HG03575 (cell line): ENCODE data around the gene DISP3.

ENCODE experiments used
- ATAC-seq: cut with Tn5 transposase; IDR thresholded peaks from one replicate; pipeline ENCODE4 v1.9.1; 2021; ENCODE audit not compliant: unreplicated experiment, insufficient number of reproducible peaks, low FRiP score; ENCODE audit errors: extremely low read depth

DISP3 gene, protein sequence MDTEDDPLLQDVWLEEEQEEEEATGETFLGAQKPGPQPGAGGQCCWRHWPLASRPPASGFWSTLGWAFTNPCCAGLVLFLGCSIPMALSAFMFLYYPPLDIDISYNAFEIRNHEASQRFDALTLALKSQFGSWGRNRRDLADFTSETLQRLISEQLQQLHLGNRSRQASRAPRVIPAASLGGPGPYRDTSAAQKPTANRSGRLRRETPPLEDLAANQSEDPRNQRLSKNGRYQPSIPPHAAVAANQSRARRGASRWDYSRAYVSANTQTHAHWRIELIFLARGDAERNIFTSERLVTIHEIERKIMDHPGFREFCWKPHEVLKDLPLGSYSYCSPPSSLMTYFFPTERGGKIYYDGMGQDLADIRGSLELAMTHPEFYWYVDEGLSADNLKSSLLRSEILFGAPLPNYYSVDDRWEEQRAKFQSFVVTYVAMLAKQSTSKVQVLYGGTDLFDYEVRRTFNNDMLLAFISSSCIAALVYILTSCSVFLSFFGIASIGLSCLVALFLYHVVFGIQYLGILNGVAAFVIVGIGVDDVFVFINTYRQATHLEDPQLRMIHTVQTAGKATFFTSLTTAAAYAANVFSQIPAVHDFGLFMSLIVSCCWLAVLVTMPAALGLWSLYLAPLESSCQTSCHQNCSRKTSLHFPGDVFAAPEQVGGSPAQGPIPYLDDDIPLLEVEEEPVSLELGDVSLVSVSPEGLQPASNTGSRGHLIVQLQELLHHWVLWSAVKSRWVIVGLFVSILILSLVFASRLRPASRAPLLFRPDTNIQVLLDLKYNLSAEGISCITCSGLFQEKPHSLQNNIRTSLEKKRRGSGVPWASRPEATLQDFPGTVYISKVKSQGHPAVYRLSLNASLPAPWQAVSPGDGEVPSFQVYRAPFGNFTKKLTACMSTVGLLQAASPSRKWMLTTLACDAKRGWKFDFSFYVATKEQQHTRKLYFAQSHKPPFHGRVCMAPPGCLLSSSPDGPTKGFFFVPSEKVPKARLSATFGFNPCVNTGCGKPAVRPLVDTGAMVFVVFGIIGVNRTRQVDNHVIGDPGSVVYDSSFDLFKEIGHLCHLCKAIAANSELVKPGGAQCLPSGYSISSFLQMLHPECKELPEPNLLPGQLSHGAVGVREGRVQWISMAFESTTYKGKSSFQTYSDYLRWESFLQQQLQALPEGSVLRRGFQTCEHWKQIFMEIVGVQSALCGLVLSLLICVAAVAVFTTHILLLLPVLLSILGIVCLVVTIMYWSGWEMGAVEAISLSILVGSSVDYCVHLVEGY (N-terminal part only)

DNA sequence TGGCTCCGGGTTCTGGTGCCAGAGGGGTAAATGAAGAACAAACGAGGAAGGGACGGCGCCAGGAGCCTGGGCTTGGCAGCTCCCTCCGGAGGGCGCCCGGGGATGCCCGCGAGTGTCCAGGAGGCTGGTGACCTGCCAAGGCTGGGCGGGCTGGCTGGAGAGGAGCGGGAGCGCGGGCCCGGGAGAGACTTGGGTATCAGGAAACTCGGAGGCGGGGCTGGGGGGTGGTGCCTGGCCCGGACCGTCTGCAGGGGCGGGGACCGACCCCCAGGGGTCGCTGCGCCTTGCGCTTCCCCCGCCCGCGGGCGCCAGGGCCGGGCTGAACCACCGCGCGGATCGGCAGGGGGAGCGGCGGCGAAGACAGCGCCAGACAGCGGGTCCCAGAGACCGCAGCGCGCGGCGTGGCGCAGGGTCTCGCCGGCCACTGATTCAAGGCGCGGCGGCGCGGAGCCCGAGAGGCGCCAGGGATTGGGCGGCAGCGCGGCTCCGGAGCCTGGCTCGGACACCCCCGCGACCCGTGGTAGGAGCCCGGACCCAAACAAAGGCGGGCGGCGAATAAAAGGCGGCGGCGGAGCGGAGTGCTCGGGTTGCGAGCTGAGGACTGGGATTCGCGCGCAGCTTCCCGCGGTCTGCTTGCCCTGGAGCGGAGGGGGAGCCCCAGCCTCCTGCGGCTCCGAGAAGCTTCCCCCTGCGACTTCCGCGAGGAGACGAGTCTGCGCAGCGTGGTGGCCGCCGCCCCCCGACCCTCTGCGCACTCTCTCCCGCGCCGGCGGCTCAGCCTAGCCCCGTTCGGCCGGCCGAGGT, at the start of gene DISP3:
DISP3 (plus strand) TSS at position 585 of the 804 bp plus-strand sequence. CDS start 21,838 bp downstream, outside the sequence.
- ATAC-seq: no peak

DNA sequence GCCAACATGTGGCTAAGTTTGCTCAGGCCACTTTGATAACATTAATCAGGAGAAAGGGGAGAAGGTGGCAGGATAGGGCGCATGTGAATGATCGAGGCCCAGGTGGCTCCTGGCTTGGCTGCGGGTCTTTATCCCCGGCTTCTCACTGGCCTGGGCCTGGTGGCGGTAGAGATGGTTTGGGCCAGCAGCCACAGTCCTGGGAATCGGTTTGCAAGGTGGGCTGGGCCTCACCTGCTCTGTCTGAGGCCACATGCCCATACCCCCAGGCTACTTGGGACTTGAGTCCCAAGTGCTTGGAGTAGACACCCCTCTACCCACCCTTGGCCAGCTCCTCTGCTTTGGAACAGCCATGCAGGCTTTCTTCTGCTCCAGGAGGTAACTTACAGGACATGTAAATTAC, 49.7 kb upstream of the DISP3 start:
- ATAC-seq: no peak

DNA sequence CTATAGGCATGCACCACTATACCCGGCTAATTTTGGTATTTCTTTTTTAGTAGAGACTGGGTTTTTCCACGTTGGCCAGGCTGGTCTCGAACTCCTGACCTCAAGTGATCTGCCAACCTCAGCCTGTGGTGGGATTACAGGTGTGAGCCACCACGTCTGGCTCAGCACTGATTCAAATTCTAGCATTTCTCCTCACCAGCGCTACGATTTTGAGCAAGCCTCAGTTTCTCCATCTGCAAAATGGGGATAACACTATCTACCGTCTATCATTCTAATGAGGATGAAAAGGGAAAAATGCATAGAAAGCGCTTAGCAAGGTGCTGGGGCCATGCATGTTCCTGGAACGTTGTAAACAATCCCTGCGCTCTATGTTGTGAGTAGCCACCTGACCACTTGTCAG, 49.0 kb upstream of the DISP3 start:
- ATAC-seq: no peak

DNA sequence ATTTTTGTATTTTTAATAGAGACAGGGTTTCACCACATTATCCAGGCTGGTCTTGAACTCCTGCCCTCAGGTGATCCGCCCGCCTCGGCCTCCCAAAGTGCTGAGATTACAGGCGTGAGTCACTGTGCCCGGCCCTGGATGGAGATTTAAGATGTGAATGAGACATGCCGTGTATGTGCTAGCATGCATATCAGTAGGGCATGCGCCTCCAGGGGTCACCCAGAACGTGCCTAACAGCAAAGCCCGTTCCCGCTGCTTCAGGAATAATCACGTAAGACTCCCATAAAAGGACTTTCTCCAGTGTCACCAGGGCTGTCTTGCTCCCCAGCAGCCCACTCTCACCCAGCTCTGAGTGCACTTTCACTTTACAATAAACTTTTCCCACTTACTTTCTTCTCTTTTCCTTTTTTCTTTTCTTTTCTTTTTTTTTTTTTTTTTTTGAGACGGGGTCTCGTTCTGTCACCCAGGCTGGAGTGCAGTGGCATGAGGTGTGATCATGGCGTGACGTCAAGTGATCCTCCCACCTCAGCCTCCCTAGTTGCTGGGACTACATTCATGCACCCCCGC, 46.9 kb upstream of the DISP3 start:
- ATAC-seq: no peak

DNA sequence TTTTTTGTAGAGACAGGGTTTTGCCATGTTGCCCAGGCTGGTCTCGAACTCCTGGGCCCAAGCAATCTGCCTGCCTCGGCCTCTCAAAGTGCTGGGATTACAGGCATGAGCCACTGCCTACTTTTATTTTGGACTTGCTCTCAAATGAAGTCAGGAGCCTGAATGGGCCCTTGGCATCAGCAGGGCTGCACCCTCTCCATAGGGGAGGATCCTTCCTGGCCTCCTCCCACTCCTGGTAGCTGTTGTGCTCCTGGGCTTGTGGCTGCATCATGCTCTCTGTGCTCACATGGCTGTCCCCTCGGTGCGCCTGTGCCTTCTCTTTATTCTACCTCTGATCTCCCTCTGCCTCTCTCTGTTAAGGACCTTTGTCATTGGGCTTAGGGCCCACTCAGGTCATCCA, 46.4 kb upstream of the DISP3 start:
- ATAC-seq: no peak

DNA sequence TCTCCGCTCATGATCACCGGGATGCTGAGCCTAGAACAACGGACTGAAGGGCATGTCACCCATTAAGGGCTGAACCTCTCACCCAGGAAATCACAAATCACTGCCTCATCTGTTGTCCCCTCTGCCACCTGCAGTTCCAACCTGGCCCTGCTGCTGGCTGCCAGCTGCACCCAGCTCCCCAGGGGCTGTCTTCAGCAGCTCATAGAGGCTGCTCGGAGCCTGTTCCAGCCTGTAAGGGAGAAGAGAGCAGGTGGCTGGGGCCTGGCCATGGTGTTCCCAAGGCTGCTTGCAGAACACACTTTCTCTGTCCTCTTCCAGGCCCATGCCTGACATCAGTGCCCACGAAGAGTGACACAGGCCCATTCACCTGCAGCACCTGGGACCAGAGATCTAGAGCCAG, 44.5 kb upstream of the DISP3 start:
- no peak for ATAC-seq

DNA sequence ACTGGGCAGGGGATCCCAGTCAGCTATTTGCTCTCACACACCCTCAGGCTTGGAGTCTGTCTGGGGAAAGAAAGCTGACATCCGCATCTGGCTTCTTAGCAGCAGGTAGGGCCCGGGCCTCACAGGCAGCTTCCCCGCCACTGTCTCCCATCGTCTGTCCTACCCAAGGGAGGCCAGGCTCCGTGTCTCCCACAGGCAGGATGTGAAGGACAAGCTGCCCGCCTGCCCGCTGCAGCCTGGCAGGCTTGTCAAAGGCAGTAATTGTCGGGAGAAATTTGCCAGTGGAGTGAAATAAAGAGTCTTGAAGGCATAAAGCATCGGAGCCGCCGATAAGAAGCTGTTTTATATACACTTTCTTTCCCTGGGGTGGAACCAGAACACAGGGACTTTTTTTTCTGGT, 44.0 kb upstream of the DISP3 start:
- no peak for ATAC-seq

DNA sequence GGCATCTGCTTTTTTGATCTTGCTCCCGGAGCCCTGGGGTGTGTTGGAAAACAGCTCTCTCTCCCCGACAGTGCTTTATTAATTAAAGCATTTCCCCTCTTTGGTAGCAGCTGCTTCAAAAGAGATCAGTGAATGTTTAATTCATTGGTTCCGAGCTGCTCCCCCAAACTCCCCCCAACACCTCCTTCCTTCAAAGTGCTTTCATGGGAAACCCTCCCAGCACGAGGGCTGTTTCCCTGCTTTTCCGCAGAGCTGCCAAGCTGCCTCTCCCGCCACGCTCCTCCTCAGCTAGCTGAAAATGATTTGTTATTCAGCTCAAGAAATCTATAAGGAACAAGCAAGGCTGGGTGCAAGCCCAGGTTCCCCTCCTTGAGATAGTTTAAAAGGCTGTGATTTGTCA, 40.0 kb upstream of the DISP3 start:
- no peak for ATAC-seq

DNA sequence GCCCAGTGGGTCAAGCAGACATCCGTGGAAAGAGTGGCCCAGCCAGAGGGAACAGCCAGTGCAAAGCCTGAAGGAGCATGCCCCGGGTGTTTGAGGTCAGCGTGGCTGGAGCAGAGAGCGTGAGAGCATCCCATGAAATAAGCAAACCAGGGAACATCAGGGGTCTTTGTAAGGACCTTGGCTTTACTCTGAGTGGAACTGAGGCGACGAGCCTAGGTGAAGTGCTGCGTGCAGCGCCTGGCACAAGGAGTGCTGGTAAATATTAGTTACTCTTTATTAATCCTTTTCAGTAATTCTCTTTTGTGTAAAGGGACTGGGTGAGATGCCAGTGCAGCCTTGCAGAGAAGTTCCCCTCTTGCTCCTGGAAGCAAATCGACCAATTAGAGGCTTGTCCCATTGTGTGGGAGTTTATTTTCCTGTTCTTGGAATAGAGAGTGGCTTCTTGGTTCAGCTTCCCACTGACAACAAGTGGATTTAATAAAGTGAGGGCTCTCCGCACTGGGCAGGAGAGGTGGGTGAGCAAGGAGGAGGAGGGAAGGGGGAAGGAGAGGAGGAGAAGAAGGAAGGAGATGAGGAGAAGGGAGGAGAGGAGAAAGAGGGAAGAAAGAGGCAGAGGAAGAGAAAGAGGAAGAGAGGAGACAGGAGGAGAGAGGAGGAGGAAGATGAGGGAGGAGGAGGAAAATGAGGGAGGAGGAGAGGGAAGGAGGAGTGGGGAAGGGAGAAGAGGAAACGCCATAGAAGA, 37.6 kb upstream of the DISP3 start:
- no peak for ATAC-seq

DNA sequence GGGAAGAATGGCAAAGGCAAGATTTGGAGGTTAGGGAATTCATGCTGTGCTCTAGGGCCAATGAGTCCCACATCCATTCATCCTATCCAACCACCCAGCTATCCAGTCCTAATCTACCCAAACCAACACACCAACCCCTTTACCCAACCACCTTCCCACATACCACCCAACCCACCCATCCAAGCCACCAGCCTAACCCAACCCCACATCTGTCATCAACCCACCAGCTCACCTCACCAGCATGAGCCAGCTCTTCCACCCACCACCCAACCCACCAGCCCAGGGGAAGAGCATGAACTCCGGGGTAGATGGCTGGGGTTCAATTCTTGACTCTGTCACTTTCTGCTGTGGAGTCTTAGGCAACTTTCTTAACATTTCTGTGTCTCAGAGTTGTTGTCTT, 35.9 kb upstream of the DISP3 start:
- no peak for ATAC-seq

DNA sequence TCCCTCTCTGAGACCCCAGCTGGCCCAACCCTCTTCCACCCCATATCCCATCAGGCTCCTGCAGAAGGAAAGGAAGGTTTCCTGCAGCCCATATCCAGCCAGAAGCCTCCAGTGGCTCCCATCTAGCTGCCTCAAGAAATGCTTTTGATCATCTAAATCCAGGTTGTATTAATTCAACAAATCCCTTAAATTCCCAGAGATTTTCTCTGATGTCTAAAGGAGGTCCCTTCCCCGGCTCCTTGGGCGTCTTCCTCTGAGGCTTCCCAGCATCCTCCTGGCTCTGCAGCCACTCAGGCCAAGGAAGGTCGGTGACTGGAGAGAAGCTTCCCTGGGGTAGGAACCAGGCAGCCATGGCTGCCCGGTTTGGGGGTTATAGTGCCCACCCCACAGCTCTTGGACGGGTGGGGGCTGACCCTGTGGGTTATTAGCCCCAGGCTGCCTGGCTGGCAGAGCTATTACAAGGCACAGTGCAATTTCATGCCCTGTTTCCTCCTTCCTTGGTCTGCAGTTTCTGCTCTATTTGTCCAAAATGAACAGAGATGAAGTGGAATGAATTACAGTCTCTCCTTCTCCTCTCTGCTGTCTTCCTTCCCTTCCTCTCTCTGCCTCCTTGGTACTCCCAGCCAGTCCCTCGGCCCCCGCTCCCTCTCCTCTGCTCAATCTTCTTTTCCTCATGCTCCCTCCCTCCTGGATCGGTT, 34.8 kb upstream of the DISP3 start:
- no peak for ATAC-seq

DNA sequence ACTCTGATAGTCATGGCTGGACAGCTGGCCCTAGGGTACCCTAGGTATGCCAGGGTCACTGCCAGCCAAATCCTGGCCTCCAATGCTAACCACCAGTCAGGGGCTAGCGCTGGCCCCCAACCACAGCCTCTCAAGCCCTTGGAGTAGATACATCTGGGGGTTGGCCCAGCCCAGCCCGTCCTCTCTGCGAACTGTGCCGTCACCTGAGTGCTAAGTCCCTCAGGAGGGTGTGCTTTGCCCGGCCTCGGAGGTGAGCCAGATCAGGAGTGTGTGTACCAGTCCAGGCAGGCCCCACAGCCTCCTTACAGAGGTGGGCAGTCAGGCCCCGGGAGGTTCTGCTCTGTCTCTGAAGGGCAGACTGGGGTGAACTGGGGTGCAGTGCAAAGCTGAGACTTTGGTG, 34.0 kb upstream of the DISP3 start:
- no peak for ATAC-seq

DNA sequence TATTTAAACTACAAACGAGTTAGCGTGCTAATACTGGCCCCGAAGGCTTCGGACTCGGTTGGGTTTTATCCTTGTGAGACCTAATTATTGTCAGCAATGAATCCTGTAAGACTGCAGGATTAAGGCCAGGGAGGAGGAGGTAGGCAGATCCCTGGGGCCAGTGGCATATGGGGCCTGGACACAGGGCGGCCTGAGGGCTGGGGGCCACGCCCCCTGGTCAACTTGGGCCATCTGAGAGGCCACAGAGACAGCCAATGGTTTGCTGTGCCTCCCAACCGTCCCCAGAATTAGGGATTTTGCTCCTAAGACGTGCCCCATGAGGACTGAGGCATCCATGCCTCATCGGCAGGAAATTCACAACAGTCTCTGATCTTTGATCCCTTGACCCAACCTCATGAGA, 31.1 kb upstream of the DISP3 start:
- no peak for ATAC-seq

DNA sequence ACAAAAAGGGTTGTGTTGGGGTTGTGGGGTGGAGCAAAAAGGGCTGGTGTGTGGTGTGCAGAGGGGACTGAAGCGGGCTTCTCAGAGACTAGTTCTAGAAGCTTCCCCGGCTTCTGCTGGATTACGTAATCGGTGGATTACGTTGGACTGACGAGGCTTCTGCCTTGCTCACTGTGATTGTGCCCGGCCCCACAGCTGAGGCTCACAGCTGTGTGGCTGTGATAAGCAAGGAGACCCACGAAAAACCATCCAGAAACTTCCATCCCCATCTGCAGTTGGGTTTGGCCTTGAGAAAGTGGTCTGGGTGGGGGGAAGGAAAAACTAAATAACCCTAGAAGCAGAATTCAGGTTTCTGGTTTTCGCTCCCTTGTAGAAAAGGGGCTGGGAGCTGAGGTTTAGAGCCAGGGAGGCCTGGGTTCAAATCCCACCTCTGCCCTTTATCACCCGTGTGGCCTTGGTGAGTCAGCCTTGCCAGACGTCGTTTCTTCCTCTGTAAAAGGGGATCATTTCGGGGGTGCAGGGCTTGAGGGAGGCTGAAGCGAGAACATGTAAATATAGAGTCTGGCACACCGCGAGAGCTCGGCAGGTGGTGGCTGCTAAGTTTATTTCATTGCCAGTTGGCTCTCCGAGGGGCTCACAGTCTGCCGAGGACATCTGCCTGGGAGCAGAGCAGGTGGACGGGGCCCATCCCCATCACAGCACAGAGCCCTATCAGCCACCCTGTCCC, 30.4 kb upstream of the DISP3 start:
- no peak for ATAC-seq

DNA sequence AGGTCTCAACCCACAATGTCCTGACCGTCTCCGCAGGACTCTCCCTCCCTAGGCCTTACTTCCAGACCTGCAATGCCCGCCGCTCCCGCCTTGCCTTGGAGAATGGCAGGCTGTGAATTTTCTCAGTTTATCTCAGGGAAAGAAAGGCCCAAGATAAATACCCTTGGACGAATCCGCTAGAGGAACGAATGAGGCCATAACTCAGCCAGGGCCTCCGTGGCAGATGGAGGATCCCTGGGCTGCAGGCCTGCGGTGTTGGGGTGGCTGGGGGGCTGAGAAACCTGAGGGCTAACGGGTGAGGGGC, 29.9 kb upstream of the DISP3 start:
- ATAC-seq: no peak

DNA sequence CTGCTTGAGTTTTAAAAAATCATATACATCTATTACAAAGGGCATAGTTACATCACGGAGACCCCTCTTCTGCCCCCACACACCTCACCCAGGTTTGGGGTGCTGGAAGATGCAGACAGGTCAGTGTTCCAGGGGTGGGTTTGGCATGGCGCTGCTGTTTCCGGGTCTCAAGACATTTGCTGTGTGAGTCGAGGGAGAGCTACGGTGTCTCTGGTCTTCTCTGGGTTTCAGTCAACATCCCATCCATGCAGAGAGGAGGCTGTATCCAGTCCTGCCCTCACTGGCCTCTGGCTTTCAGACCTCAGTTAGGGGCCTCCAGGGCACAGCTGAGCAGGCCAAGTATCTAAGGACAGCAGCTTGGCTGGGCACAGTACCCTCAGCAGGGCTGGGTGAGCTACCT, 28.6 kb upstream of the DISP3 start:
- ATAC-seq: no peak
